ENCODE measurements around the gene COL2A1. TPM values are rescaled to one million over a fixed set of nuclear protein-coding genes. Genes with fewer than 3 reads are reported as not detected.

COL2A1 gene
- total RNA-seq, 1 donor from 2014 or later, result 3.8 TPM

DNA sequence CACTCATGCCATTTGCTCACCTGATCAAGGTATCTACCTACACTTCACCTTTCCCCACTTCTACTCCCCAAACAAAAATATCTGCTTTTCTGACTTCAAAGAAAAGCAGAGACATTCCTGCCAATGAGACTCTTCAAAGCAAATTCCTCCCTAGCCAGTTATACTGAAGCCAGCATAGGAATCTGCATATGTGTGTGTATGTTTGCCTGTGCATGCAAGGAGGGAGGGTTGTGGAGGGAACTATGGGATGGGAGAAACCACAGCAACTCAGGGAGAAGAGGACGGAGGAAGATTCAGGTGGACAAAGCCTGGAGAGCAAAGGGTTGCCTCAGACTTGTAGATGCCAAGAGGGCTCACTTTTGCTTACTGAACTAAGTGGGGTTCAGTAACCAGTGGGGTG is 73.1 kb downstream of the COL2A1 start:
- TF ChIP-seq, protein P1, sequence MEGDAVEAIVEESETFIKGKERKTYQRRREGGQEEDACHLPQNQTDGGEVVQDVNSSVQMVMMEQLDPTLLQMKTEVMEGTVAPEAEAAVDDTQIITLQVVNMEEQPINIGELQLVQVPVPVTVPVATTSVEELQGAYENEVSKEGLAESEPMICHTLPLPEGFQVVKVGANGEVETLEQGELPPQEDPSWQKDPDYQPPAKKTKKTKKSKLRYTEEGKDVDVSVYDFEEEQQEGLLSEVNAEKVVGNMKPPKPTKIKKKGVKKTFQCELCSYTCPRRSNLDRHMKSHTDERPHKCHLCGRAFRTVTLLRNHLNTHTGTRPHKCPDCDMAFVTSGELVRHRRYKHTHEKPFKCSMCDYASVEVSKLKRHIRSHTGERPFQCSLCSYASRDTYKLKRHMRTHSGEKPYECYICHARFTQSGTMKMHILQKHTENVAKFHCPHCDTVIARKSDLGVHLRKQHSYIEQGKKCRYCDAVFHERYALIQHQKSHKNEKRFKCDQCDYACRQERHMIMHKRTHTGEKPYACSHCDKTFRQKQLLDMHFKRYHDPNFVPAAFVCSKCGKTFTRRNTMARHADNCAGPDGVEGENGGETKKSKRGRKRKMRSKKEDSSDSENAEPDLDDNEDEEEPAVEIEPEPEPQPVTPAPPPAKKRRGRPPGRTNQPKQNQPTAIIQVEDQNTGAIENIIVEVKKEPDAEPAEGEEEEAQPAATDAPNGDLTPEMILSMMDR (IDR thresholded peaks at IDR 0.05; ENCODE audit: insufficient read depth, low read length, poor library complexity, severe bottlenecking), result no peak
- Histone ChIP-seq H3K4me3 (ENCODE audit: low read depth, low read length) (no peak overlapping the region), H3K36me3 (ENCODE audit: control insufficient read depth, insufficient read depth, low read length) (no peaks in the 10 kb centered on the region), H3K27me3 (ENCODE audit: control insufficient read depth, insufficient read depth, low read length) (peaks cover 15% of the 10 kb centered on the region)
- DNase-seq (ENCODE audit: low read depth), result no peak

GRCh38 chr12:47930634-47931033 is 73.6 kb downstream of the COL2A1 start:
- TF ChIP-seq, protein P1 (IDR thresholded peaks at IDR 0.05; ENCODE audit: insufficient read depth, low read length, poor library complexity, severe bottlenecking), result no peak
- no peak for DNase-seq (ENCODE audit: low read depth)
- H3K36me3 ChIP-seq (ENCODE audit: control insufficient read depth, insufficient read depth, low read length), result no peaks in the 10 kb centered on the region
- peaks cover 15% of the 10 kb centered on the region for H3K27me3 ChIP-seq (ENCODE audit: control insufficient read depth, insufficient read depth, low read length)
- H3K4me3 ChIP-seq (ENCODE audit: low read depth, low read length), result no peak overlapping the region

DNA sequence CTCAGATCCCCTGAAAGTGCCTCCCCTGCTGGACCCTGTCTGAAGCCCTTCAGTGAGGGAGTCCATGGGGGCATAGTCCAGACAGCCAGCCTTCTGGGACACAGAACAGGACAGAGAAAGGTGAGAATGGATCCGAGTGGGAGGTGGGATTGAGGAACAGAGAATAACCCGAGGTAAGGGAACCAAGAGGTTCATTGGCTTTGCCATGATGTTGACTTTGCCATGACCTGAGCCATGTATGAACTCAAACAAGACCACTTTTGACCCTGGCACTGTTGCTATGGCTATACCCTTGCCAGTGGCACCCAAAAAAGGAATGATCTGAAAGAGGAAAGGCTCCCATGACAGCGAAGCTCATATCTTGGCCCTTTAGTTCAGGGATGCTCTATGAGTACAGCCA is 76.9 kb downstream of the COL2A1 start:
- no peak overlapping the region for H3K4me3 ChIP-seq (ENCODE audit: low read depth, low read length)
- no peaks in the 10 kb centered on the region for H3K36me3 ChIP-seq (ENCODE audit: control insufficient read depth, insufficient read depth, low read length)
- H3K27me3 ChIP-seq (ENCODE audit: control insufficient read depth, insufficient read depth, low read length), result peaks cover 13% of the 10 kb centered on the region
- TF ChIP-seq, protein P1 (IDR thresholded peaks at IDR 0.05; ENCODE audit: insufficient read depth, low read length, poor library complexity, severe bottlenecking), result no peak
- no peak for DNase-seq (ENCODE audit: low read depth)

Other genes with a start within 250 kb of the COL2A1 start
- 8.7 and 14.3 TPM in 2 replicates for gene RAPGEF3, start 245.6 kb downstream of the COL2A1 start, total RNA-seq
- gene SLC48A1, start 231.2 kb downstream of the COL2A1 start, total RNA-seq, result 18.5 and 26.5 TPM in 2 replicates
- 52.1 and 62.2 TPM in 2 replicates for gene HDAC7, start 184.6 kb downstream of the COL2A1 start, total RNA-seq
- gene VDR, start 99.5 kb downstream of the COL2A1 start, total RNA-seq, result 21.9 and 25.6 TPM in 2 replicates
- gene TMEM106C, start 40.9 kb downstream of the COL2A1 start, total RNA-seq, result 96.3 and 133 TPM in 2 replicates
- 13.2 and 20.9 TPM in 2 replicates for gene SENP1, start 101.6 kb upstream of the COL2A1 start, total RNA-seq
- 29.8 and 33.9 TPM in 2 replicates for gene PFKM, start 114.9 kb upstream of the COL2A1 start, total RNA-seq
- 20.2 and 49.0 TPM in 2 replicates for gene ASB8, start 153.0 kb upstream of the COL2A1 start, total RNA-seq
- gene CCDC184, start 179.2 kb upstream of the COL2A1 start, total RNA-seq, result 0.21 and 0.82 TPM in 2 replicates
- not detected in 2 replicates for gene OR10AD1, start 198.8 kb upstream of the COL2A1 start, total RNA-seq